Activated CD4-positive, alpha-beta T cell treated with anti-CD3 and anti-CD28 coated beads, Interleukin-2, amount 50 U/mL, for 1 hour (primary cell): ENCODE data around the gene SDC1.

Source experiments
- DNase-seq: peaks from one replicate; pipeline ENCODE4 v3.0.0-alpha.2; 2020

SDC1 gene

DNA sequence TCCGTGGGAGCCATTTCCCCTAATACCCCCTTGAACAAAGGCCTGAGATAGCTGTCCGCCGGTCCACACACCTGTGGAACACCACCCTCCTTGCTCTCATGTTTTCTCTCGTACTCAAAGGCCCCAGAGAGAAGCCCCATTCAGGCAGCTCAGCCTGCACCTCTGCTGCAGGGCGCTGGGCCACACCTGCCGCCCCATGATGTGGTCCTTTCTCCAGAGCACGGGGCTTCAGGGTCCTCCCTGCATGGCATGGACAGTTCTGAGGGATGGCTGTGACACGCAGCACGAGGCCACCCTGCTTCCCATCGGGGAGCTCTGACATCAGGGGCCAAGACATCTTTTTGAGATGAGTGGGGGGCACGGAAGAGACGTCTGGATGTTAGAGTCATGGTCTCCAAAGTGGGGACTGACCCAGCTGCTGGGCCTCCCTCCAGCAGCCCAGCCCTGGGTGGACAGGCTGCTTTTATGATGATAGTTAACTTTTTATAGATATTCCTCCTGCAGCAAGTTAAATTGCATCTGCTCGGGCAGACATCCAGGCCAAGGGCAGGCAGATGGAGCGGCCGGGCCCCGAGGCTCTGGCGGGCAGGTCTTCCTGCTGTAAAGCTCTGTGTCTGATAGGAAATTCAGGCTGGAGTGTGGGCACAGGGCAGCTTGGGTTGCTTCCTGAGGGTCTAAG is 56.7 kb downstream of the SDC1 start:
- DNase-seq: no peak

DNA sequence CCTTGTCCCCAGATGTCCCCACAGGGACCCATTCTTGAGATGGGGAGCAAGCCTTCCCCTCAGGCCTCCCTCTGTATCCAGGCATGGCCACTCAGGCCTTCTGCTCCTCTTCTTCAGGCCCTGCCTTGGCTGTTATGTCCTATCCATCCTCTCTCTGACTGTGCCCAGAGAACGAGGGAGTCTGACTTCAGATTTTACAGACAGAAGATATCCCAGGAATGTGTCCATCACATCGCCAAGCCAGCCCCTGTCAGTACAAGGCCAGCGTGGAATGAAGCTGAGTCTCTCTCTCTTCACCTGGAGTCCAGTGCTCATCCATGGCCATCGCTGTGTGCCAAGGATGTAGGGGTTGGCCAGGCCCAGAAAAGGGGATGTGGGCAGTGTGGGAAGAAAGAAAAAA is 57.6 kb downstream of the SDC1 start:
- DNase-seq: no peak

DNA sequence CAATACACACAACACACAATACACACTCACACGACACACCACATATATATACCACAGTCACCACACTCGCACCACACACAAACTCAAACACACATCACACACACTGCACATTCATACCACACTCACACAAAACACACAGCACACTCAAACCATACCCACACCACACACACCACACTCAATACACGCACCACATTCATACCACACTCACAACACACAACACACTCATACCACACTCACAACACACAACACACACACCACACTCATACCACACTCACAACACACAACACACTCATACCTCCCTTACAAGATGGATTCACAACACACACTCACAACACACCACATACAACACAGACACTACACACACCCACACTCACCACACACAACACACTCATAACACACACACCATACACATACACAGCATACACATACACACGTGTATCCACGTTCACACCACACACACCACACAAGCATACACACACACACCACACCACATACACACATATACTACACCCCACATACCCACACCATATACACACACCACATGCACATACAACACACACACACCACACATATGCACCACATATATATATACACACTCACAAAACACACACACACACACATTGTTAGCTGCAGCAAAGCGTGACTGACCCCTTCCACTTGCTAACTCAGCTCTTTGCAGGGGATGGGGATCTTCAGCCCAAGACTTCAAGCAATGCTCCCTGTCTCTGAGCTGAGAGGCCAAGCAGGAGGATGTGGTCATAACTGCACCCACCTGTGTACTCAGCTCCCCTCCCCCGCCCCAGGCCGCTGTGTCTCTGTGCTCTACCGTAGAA is 59.0 kb downstream of the SDC1 start:
- DNase-seq: no peak

DNA sequence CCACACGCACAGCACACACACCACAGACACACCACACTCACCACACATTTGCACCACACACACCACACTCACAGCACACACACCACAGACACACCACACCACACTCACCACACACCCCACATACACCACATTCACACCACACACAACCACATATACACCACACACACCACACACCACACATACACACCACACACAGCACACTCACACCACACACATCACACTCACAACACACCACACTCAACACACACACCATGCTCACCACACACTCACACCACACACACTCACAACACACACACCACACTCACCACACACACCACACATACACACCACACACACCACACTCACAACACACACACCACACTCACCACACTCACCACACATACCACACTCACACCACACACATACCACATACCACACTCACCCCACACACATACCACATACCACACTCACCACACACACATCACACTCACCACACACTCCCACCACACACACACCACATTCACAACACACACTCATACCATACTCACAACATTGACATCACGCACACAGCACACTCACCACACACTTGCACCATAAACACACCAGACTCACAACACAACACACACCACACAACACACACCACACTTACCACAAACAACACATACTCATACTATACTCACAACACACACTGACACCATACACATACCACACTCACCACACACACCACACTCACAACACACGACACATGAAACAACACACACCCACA is 60.0 kb downstream of the SDC1 start:
- DNase-seq: no peak

DNA sequence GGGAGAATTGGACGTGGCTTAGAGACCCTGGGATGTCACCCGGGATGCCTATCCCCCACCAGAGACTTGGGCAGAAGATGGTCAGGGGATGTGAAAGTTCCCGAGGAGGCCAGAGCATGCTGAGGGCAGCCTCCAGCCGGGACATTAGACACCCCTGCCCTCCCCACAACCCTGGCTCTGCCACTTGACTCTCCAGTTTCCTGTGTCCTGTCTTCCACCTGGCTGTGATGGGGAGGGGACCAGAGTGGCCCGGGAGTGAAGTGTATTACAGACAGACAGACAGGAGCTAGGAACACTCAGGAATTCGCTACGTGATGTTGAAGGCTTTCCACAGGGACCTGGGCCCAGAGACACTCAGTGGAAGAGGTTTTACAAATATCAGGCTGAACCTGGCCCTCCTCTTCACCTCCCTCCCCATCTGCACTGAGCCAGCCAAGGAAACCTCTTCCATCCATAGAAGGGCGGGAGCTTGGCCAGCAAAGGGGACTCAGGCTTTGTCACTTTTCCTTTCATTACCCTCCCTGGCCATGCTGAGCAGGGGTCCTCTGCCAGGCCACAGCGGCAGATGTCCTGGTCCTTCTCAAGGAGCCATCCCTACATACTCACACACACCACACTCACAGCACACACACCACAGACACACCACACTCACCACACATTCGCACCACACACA is 60.7 kb downstream of the SDC1 start:
- no peak for DNase-seq

DNA sequence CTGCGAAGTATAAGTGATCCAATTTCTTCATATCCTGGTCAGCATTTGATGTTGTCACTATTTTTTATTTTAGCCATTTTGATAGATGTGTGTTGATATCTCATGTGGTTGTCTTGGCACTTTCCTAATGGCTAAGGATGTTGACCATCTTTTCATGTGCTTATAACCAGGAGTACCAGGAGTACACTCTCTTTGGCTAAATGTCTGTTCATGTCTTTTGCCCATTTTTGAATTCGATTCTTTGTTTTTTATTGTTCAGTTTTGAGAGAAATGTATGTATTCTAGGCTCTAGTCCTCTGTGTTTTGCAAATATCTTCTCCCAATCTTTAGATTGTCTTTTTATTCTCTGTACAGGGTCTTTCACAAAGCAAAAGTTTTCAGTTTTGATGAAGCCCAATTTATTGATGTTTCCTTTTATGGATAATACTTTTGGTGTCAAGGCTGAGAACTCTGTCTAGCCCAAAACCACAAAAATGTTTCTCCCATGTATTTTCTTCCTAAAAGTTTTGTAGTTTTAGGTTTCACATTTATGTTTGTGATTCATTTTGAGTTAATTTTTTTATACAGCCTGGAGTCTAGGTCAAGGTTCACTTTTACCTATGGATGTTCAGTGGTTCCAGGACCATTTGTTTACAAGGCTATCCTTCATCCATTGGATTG is 65.4 kb downstream of the SDC1 start:
- no peak for DNase-seq

DNA sequence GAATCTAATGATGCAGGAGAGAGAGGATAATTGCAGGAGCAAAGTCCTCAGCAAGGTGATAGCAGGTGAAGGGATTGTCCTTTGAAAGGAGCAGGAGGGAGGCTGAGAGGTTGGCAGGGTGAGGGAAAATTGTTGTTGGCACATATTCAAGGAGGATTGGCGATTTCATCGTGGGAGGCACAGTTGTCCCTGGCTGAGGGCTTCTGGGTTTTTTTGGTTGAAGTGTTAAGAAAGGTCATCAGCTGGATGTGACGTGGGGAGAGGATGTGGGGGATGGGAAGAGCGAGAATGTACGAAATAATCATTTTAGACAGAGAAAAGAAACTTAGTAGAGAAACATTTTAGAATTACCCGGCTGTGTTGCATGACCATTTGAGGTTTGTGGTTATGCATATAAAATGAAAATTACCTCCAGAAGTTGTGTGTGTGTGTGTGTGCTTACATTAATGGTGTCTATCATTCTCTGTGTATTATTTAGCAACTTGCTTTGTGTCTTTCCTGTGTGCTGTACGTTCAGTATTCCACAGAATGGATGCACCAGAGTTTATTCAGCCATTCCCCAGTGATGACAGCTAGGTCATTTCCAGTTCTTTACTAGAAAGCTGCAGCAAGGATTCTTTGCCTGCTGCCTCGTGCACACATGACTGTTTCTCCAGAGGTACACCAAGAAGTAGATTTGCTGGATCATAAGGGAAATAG is 67.6 kb downstream of the SDC1 start:
- DNase-seq: no peak

DNA sequence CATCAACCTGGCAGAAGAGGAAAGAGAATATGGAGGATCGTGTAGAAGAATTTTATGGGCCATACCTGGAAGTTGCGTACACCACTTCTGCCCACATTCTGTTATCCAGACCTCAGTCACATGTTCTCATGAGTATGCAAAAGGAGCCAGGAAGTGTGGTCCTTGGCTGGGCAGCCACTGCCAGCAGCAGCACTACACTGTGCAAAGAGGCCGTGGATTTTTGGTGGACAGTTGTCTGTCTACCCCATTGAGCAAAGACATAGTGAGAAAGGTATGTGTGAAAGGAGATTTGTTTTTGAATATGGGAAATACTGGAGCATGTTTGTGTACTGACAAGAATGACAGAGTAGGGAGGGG is 68.1 kb downstream of the SDC1 start:
- DNase-seq: no peak

DNA sequence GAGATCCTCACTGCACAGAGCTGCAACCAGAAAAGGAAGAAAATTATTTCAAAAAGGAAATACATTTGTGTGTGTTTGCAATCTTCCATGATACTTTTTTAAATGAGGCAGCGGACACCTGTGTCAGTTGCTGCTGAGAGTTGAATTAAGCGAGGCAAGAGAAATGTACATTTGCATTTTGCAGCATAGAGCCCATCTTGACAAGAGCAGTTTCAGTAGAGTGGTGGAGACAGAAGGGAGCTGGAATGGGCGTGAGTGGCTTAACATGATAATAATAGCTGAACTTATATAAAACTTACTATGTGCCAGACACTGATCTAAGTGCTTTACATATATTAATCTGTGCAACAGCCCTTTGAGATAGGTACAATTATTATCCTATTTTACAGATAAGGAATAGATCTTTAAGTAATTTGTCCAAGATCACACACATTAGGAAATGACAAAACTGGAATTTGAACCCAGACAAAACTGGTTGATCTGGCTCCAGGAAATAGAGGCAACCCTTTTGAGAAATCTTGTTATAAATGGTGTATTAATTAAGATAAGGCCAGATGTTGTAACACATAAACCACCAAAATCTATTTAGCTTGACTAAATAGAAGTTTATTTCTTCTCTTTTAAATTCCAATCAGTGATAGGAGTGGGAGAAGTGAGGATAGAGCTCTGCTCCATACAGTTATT is 68.7 kb downstream of the SDC1 start:
- DNase-seq: no peak

DNA sequence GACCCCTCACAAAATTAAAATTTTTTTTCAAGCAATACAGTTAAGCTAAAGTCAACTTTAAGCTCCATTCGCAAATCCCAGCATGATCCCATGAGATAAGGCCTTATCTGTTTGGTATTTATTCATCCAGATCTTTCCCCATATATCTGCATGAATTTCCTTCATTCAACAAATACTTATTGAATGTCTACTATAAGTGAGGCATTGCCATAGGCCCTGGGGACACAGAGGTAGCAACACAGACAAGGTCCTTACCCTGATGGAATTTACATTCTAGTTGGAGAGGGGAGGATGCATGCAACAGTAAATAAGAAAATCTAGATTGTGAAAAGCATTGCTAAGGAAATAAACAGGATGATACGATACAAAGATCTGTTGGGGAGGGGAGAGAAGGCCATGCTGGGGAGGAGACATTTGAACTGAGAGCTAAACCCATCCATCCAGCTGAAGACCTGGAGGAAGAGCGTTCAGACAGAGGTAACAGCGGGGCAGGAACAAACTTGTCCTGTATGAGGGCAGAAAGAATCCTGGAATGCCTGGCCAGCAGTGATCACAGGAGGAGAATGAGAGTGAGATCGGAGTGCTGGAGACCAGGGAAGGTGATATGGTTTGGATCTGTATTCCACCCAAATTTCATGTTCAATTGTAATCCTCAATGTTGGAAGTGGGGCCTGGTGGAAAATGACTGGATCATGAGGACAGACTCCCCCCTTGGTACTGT is 71.6 kb downstream of the SDC1 start:
- no peak for DNase-seq

DNA sequence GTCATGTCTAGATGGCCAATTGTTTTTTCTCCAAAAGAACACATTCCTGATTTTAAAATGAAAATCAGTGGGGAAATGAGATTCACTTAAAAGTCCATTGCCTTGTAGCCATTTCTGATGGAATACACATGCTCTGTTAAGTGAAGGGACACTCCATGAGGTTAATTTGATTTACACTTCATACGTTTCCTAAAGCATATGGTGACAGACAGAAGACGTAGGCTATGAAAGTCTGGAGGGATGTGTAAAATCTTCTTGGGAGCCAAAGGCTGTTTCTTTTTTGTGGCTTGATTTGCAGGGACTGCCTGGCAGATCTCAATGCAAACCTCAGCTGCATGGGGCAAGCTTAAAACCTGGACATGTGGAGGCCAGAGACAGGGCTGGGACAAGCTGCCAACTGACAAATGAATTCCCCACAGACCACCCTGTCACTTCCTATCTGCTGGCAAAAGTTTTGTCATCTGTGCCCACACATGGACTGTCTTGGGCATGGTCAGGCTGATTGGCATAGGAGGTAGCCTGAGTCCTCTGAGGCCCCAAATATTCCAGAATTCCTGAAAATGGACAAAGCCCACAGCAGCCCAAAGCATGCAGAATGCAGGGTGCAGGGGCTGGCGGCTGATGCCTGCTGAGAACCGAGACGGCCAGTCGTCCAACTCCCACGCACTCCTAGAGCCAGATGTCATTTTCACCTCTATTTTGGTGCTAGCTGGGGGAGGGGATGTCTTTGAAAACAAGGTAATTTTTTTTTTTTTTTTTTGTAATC is 73.9 kb downstream of the SDC1 start:
- DNase-seq: no peak
